Lower leg skin (tissue), 3 donors: Measurements from ENCODE around the gene KCNMA1.

Experiments
- POLR2A ChIP-seq, 2 donors: fragments of 450-650 bp; IDR thresholded peaks; one replicate each; pipeline ENCODE4 v1.6.1; 2016 to 2017; ENCODE audit warnings: antibody characterized with exemption in 2 of 2, mild to moderate bottlenecking in 1 of 2, moderate library complexity in 1 of 2
- TF ChIP-seq, protein P1 (sequence below), 3 donors: fragments of 450-650 bp; IDR thresholded peaks; one replicate each; pipeline ENCODE4 v1.5.1; 2016; ENCODE audit warnings: antibody characterized with exemption in 3 of 3, mild to moderate bottlenecking in 3 of 3, moderate library complexity in 2 of 3

DNA sequence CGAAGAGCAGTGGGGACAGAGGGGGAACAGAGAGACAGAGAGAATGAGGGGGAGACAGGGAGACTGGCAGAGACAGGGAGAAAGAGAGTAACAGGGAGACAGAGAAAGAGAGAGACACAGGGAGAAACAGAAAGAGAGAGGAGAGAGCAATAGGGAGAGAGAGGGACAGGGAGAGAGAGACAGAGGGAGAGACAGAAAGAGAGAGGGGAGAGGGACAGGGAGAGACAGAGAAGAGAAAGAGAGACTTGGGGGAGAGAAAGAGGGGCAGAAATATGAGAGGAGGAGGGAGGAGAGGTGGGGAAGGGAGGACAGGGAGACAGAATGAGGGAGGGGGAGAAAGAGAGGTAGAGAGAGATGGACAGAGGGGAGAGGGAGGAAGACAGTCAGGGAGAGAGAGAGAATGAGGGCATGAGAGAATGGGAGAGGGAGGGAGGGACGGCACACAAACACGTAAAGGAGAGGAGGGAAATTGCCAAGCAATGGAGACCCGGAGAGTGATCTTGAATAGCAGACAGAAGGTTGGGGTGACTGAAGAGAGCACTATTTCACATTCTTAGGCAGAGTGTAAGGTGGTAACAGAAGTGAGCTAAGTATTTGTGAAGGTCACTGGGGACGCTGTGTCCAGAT lies 33.3 kb upstream of the KCNMA1 start:
- no peak for TF ChIP-seq POLR2A (IDR thresholded peaks at IDR 0.05)
- TF ChIP-seq, protein P1, sequence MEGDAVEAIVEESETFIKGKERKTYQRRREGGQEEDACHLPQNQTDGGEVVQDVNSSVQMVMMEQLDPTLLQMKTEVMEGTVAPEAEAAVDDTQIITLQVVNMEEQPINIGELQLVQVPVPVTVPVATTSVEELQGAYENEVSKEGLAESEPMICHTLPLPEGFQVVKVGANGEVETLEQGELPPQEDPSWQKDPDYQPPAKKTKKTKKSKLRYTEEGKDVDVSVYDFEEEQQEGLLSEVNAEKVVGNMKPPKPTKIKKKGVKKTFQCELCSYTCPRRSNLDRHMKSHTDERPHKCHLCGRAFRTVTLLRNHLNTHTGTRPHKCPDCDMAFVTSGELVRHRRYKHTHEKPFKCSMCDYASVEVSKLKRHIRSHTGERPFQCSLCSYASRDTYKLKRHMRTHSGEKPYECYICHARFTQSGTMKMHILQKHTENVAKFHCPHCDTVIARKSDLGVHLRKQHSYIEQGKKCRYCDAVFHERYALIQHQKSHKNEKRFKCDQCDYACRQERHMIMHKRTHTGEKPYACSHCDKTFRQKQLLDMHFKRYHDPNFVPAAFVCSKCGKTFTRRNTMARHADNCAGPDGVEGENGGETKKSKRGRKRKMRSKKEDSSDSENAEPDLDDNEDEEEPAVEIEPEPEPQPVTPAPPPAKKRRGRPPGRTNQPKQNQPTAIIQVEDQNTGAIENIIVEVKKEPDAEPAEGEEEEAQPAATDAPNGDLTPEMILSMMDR (IDR thresholded peaks at IDR 0.05), result no peak
